GM19193 (cell line): Measurements from ENCODE around the gene UVRAG.

ENCODE experiments used
- POLR2A ChIP-seq: IDR thresholded peaks from 4 replicates; pipeline ENCODE4 v1.6.1; 2011; ENCODE audit not compliant: insufficient read depth, insufficient read length; ENCODE audit errors: extremely low read depth

Gene UVRAG

GRCh38 chr11:76067099-76067498 is 252.1 kb downstream of the UVRAG start:
- no peak for TF ChIP-seq POLR2A

GRCh38 chr11:76069001-76069400 is 254.0 kb downstream of the UVRAG start:
- TF ChIP-seq POLR2A: no peak

GRCh38 chr11:76071090-76071489 is 256.1 kb downstream of the UVRAG start:
- TF ChIP-seq POLR2A: no peak

- TF ChIP-seq POLR2A: no peak
These were observed 258.7 kb downstream of the UVRAG start for GRCh38 chr11:76073724-76074123.

GRCh38 chr11:76074148-76075095 is 259.4 kb downstream of the UVRAG start:
- TF ChIP-seq POLR2A: no peak

DNA sequence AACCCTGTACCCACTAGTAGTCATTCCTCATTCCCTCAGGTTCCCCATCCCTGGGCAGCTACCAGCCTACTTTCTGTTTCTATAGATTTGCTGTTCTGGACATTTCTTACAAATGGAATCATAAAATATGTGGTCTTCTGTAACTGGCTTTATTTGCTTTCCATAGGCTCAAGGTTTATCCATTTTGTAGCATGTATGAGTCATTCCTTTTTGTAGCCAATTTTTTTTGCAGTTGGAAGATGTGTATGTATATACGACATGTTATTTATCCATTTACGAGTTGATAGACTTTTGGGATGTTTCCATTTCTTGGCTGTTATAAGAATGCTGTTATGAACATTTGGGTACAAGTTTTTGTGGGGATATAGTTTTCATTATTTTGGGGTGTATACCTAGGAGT is 260.7 kb downstream of the UVRAG start:
- TF ChIP-seq POLR2A: no peak

DNA sequence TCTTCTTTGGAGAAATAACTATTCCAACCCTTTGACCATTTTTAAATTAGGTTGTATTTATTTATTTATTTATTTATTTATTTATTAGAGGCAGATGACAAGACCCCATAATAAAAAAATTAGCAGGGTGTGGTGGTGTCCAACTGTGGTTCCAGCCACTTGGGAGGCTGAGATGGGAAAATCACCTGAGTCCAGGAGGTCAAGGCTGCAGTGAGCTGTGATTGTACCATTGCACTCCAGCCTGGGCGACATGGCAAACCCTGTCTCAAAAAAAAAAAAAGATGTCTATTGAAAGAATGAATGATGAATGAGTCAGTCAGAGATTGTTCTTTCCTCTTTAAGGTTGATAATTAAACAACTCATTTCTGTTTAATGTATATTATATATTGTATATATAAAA is 261.7 kb downstream of the UVRAG start:
- no peak for TF ChIP-seq POLR2A

DNA sequence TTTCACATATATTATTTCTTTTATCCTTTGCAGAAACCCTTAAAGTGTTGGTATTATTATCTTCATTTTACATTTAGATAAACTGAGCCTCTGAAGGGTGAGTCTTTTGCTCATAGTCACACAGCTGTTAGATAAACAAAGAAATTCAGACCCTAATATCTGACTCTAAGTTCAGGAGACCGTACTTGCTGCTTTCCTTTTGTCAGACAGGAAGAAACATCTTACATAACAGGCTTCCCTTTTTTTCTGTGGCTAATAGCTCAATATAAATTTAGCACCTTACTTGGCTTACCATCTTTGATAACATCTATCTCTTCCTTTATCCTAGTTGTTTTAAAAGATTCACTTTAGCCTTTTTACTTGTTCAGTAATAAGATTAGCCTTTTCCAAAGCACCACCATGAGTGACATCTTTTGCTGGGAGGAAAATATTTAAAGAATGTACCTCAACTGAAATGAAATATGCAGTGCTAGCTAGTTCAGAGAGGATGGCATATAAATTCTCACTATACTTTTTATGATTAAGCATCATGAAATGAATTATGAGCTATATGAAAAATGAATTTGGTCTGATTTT is 262.7 kb downstream of the UVRAG start:
- TF ChIP-seq POLR2A: no peak

DNA sequence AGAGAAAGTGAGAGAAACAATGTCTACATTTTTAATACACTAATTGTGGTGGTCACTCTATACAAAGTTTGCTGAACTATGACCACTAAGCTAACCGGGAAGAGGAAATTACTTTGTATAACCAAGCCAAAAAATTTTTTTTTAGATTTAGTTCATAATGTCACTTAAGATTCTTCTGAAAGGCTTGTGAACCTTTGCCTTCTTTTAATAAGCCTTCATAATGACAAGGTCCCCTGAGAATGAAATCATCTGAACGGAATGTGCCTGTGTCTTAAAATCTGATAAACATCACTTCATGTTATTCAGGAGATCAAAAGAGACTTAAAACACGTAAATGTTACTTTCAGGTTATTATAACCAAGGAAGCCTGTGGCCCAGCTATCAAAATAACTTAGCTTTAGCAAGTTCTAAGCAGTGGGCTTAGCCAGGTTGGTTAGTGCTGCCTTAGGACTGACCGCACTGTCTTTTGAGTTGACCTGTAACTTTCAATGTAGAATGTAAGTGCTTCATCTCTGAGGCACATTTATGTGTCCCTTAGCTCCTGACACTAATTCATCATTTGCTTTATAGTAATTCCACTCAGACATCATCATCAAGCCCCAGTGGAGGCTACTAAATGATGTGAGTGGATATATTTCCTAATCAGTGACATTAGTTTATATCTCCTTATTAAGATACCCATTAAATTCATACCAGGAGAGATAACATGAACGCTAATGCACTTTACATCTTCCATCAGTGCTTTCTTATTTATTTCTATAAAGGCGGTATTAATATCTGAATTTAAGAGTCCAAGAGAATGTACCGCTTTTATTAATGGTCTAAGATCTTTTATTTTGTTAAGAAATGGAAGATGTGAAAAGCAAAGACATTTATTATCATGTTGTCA is 268.8 kb downstream of the UVRAG start:
- no peak for TF ChIP-seq POLR2A

GRCh38 chr11:76085270-76085669 is 270.3 kb downstream of the UVRAG start:
- no peak for TF ChIP-seq POLR2A

GRCh38 chr11:76086743-76087635 is 272.0 kb downstream of the UVRAG start:
- TF ChIP-seq POLR2A: no peak

- TF ChIP-seq POLR2A: no peak
These were observed 272.7 kb downstream of the UVRAG start for GRCh38 chr11:76087749-76088148.

GRCh38 chr11:76088511-76088910 is 273.5 kb downstream of the UVRAG start:
- no peak for TF ChIP-seq POLR2A

DNA sequence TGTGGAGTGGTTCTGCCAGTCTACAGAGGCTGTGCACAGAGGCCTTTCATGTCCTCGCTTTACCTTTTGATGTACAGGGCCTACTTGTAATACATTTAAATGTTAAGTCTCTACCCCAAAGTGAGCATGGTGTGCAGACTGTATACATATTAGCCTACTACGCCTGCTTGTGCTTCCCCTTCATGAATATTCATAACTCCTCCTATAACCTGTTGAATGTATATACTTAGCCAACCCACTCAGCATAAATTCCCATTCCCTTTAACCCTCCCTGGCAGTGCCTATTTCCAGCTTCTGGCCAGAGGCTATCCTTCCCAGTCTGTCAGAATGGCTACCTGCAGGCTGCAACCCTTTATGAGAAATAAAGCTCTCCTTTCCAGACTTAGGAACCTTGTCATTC is 275.2 kb downstream of the UVRAG start:
- TF ChIP-seq POLR2A: no peak
